ENCODE results near the gene SLC34A2.
"Not testable (repeated sequence)": the region's sequence is repeated elsewhere in the genome, so short reads cannot be mapped to it uniquely, and the experiment has no call there.

The SLC34A2 gene

DNA sequence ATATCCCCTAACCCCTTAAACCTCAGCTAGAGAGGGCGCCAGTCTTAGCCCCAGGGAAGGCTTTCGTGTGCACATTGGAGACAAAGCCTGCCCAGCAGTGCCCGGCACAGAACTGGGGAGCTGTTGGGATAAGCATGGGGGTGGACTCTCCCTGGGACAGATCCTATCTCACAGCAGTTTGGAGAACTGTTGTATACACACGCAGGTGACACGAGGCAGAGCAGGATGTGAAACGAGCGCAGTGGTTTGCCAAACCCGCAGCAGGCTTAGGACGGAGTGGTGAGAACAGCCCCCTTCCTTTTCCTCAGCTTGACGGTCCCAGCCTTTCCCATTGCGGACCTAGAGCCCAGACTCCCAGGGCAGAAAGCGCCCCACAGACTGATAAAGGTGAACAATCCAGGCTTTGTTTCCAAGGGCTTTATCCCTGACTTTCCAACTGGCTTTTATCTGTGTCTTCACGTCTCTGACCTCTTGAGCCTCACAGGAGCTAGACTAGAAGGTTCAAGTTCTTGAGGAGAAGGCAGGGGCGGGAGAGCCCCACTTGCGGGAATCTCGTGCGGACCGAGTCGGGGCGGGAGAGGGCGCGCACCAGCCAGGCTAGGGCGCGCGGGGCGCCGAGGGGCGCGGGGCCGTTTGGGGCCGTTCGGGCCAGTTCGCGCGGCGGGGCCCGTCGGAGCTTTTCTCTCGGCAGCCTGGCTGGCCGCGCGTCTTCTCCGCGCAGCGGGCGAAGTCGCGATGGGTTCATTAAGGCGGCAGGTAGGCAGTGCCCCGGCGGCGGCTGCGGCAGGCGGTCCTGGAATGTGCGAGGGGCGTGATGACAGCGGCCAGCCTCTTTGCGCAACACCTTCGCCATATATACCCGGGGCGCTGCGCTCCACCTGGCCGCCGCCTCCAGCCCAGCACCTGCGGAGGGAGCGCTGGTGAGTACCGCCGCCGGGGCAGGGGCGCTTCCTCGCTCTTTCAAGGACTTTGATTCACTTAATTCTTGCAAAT, at the start of gene SLC34A2:
Gene SLC34A2 (plus strand): TSS at position 881 of the 993 bp plus-strand sequence. CDS start 6,650 bp downstream, outside the sequence.
- DNase-seq = peak; percentile 43

- DNase-seq = no peak
Observed at GRCh38 chr4:25608644-25609043, 47.0 kb upstream of the SLC34A2 start.

DNA sequence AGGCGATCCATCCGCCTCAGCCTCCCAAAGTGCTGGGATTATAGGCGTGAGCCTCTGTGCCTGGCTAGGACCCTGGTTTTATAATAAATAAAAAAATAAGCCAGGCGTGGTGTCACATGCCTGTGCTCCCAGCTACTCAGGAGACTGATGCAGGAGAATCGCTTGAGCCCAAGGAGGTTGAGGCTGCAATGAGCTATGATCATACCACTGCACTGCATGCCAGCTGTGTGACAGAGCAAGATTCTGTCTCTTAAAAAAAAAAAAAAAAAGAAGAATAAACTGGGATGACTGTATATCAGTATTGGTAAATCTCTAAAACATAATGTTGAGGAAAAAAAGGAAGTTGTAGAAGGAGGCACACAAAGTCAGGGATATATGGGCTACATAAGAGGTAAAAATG, 45.7 kb upstream of the SLC34A2 start:
- DNase-seq = no peak

GRCh38 chr4:25613613-25614012, 42.0 kb upstream of the SLC34A2 start:
- DNase-seq = not testable (repeated sequence)

DNA sequence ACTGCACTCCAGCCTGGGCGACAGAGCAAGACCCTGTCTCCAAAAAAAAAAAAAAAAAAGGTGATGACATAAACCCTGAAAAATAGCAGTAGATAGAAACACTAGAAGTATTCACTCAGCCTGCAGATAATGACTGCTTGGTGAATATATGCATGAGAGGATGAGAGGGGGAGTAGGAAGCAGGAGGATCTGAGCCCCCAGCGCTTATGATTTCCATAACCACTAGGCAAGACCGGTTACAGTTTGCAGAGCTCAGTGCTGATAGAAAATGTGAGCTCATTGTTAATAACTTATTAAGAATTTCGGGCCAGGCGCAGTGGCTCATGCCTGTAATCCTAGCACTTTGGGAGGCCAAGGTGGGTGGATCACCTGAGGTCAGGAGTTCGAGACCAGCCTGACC, 40.8 kb upstream of the SLC34A2 start:
- no peak for DNase-seq

DNA sequence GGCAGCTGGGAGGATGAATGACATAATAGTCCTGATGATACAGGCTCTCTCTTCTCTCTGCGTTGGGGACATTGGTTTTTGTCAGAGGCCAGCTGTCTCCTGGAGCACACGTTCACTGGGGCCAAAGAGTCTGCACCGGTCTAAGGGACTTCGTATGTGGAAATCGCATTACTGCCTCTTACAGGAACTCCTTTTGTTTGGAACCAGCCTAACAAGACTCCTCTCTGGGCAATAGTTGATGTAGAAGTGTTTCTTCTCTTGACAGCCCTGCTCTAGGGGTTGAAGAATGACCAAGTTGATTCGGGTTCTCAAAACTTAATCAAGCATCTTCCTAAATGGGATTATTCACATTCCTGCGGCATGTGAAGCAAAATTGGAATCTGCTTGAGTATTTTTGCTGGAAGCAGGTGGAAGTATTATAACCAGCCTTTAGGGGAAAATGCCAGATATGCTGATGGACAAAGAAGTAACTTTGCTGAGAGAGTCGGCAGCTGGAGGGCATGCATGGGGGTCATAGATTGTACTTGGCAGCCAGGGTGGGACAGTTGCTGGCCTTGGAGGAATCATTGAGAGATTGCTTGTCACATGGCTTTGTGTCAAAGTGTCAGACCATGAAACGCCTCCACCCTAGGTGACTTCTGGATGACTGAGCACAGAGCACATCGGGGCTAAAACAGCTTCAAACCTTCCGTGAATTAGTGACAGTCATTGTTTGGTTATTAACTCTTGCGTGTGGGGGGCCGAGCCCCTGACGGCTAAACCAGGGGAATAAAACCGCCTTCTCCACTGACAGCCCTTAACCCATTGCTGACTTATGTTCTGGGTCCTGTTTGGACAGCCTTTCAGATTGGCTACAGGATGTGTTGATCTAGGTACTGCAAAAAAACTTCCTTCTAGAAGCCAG, 34.4 kb upstream of the SLC34A2 start:
- DNase-seq = no peak

GRCh38 chr4:25624616-25625015, 31.0 kb upstream of the SLC34A2 start:
- no peak for DNase-seq

- DNase-seq = no peak
Observed at GRCh38 chr4:25628451-25628850, 27.2 kb upstream of the SLC34A2 start.

DNA sequence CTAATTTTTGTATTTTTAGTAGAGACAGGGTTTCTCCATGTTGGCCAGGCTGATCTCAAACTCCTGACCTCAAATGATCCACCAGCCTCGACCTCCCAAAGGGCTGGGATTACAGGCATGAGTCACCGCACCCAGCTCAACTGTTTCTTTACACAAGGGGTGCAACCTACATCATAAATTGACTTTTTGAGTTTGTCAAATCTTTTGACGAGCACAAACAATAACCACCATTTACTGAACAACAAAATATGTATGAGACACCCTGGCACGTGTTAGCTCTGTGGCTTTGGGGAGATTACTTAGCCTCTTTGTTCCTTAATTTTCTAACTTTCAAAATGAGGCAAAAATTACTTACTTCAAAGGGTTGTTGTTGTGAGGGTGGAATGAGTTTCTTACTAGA, 23.5 kb upstream of the SLC34A2 start:
- DNase-seq = no peak

DNA sequence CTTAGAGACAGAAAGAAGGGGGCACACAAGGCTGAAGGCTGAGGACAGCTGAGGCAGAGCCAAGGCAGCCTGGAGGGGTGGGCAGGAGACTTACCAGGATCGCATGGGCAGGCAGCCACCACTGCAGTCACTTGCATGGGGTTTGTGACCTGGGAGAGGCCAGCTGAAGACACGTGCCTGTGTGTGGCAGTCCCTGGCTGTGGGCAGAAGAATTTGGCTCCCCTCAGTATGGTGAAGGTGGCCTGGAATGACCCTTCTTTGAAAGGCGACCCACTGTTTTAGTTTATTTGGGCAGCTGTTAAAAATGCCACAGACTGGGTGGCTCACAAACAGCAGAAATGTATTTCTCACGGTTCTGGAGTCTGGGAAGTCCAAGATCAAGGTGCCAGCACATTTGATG, 22.1 kb upstream of the SLC34A2 start:
- no peak for DNase-seq

- DNase-seq = no peak
Observed at GRCh38 chr4:25635501-25635900, 20.1 kb upstream of the SLC34A2 start.

DNA sequence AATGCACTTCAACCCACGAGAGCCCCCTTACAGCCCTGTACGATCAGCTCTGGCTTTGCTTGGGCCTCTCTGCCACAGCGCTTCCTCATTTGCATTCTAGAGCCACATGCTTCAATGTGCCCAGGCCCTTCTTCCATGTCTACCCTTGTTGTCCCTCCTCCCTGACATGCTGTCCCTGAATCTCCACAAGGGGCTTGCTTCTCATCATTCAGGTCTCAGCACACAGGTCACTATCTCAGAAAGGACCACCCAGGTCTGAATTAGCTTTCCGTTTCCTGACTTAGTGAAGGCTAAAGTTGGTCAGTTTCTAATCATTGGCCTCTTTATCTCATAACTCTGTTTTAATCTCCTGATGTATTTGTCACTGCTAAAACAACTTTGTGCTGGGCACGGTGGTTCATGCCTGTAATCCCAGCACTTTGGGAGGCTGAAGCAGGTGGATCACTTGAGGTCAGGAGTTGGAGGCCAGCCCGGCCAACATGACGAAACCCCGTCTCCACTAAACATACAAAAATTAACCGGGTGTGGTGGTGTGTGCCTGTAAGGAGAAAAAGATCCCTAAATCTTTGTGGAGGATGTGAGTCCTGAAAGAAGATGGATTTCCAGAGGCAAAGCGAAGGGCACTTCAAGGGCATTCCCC, 17.9 kb upstream of the SLC34A2 start:
- no peak for DNase-seq

GRCh38 chr4:25638221-25638601, 17.4 kb upstream of the SLC34A2 start:
- DNase-seq = no peak

GRCh38 chr4:25638806-25639205, 16.8 kb upstream of the SLC34A2 start:
- DNase-seq = no peak

DNA sequence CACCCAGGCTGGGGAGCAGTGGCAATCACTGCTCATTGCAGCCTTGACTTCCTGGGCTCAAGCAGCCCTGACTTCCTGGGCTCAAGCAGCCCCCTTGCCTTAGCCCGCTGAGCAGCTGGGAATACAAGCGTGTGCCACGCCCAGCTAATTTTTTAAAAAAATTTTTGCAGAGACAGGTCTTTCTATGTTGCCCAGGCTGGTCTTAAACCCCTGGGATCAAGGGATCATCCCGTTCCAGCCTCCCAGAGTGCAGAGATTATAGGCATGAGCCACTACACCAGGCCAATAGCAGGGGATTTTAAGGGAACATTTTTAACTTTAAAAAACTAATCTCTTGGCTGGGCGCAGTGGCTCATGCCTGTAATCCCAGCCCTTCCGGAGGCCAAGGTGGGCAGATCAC, 5.3 kb upstream of the SLC34A2 start:
- DNase-seq = no peak

DNA sequence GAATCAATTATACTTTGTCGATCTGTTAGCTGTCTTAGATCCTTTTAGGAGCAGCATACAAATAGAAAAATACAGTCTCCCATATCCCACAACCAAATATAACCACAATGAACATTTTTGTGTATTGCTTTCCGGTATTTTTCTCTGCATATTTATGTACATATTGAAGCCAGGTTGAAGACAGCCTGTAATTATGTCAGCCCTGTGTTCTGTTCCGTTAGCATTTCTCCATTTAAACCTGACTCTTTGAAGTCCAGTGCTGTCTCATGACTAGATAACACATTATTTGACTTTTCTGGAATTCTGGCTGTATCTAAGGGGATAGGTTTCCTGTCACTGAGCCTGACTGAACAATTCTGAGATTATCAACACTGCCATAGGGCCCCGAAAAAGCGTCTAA, 4.0 kb upstream of the SLC34A2 start:
- no peak for DNase-seq

DNA sequence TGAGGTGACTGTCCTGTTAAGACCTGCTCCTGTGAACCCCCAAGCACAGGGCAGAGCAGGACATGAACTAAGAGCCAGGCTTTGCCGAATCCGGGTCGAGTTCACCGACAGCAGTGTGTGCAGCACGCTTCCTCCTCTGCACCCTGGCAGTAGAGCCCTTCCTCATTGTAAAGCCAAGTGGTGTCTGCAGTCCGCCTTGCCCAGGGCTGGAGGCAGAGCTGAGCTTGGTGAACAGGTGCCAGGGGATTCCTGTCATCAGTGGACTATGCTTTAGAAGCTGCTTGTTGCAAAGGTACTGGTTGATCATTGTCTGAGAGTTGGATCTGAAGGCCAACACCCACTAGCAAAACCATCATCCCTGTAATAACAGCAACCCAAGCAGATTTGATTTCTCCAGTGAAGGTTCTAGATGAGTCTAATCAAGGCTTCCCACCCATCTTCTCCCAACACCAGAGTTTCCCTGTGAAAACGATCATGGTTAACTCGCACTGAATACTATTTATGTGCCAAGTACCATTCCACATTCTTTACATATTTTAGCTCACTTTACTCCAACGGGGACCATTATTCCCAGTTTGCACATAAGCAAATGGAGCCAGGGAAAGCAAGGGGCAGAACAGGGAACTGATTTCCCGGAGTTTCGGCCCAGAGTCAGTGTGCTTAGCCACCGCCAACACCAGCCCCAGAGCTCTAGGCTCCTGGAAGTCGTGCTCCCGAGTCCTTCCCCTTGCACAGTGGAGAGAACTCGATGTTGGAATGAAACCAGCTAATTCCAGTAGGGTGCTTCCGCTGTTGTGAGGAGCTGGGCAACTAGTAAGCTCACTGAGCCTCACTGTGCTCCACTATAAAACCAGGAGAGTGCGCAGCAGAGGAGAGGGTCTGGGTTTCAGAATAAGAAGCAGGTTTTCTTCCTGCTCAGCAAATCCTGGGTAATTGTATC, 1.4 kb upstream of the SLC34A2 start:
- peak; percentile 55 for DNase-seq

DNA sequence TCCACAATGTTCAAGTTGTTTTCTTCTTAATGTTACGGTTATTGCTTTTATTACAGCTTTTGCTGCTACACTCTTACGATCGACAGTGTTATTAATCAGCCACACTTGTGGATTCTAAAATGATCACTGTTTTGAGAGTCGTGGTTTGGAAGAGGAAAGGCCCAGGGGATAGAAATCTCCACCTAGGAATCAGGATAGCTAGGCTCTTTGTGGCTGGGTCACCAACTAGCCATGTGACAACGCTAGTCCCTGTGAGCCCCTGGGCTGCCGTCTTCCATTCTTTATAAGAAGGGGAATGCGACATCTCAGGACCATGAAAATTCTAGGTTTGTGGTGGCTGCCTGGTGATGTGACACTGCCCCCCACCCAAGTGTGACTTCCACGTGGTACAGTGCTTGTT, 380 bp downstream of the SLC34A2 start:
- no peak for DNase-seq

- DNase-seq = no peak
Observed at GRCh38 chr4:25658357-25658771, 2.7 kb downstream of the SLC34A2 start.

GRCh38 chr4:25658777-25659176, 3.1 kb downstream of the SLC34A2 start:
- DNase-seq = no peak

DNA sequence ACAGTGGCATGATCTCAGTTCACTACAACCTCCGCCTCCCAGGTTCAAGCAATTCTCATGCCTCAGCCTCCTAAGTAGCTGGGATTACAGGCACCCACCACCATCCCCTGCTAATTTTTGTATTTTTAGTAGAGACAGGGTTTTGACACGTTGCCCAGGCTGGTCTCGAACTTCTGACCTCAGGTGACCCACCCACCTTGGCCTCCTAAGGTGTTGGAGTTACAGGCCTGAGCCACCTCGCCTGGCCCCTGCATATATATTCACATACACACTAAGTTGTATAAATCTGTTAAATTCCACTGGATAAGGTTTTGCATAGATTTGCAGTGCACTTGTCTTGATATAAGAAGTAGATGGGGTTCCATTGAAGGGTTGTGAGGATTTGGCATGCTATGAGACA, 5.8 kb downstream of the SLC34A2 start:
- DNase-seq = not testable (repeated sequence)

DNA sequence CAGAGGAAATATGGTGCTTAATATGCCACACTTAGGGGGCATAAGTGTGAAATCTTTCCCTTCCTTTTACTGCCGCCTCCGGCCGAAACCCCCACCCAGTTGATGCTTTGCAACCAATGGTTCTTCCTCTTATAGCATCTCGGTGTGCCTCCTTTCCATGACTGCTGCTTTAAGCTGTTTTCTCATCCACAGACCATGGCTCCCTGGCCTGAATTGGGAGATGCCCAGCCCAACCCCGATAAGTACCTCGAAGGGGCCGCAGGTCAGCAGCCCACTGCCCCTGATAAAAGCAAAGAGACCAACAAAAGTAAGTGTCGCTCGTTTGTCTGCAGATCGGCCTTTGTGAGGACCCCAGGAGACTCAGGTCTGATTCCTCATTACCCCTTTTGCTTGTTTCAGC, 6.7 kb downstream of the SLC34A2 start:
- DNase-seq = no peak

Measured in activated effector memory CD4-positive, alpha-beta T cell treated with anti-CD3 and anti-CD28 coated beads, Interleukin-2, amount 50 U/mL, for 16 hours (primary cell).